NCI-H345 treated with DMSO at 0.1 percent for 48 hours (cell line): ENCODE measurements around the gene CAD.

Source experiments
- DNase-seq: peaks from one replicate; lab custom pipeline; 2025; ENCODE audit not compliant: unreplicated experiment; lab: John Stamatoyannopoulos, UW

The CAD gene

DNA sequence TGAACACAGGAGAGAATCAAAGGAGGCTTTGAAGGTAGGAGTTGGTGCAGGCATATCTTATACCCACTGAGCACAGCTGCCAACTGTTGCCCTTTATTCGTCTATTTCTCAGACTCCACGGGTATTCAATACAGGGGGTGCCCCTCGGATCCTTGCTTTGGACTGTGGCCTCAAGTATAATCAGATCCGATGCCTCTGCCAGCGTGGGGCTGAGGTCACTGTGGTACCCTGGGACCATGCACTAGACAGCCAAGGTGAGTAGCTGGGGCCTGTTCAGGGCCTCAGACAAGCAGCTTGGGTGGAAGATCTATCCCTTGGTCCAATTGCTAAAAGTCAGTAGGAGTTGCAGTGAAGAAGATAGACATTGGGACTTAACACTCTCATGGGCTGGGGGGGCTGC, 5.2 kb downstream of the CAD start:
- DNase-seq = no peak

DNA sequence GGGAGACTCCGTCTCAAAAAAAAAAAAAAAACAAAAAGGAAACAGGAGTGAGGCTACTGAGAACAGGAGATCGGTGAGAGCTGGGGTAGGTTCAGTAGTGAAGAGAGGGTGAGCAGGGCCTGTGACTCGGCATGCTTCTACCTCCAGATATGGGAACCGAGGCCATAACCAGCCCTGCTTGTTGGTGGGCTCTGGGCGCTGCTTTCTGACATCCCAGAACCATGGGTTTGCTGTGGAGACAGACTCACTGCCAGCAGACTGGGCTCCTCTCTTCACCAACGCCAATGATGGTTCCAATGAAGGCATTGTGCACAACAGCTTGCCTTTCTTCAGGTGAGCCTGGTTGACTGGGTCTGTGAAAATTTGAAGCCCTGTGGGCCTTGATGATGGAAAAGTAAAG, 6.2 kb downstream of the CAD start:
- DNase-seq = no peak

DNA sequence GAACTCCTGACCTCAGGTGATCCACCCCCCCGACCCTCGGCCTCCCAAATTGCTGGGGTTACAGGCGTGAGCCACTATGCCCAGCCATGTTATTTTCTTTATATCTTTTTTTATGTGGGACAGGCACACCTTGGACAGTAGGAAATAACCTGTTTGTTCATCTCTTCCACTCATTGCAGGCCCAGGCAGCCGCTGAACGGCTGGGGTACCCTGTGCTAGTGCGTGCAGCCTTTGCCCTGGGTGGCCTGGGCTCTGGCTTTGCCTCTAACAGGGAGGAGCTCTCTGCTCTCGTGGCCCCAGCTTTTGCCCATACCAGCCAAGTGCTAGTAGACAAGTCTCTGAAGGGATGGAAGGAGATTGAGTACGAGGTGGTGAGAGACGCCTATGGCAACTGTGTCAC, 8.4 kb downstream of the CAD start:
- DNase-seq = no peak

DNA sequence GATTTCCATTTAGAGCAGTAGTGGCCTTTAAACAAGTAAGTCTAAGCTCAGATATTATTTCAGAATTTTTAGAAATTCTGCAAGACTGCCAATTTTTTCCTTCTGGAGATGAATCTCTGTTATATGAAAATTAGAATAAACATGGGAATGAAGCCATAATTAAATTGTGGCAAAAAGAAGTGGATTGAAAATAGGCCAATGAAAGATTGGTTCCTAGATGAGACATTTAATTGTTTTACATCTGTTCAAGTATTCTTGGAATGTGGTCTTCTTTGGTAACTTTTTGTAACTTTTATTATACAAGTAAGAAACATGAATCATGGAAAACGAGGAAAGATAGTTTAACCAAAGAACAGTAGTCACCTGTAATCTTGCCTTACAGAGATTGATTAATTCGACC, 10.3 kb downstream of the CAD start:
- DNase-seq = no peak

DNA sequence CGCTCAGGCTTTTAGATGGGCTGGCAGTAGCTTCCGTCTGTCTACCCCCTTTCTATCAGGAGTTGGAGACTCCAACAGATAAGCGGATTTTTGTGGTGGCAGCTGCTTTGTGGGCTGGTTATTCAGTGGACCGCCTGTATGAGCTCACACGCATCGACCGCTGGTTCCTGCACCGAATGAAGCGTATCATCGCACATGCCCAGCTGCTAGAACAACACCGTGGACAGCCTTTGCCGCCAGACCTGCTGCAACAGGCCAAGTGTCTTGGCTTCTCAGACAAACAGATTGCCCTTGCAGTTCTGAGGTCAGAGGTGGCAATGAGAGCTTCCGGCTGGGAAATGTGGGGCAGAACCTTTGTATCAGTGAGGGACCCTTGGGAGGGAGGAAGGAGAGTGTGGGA, 14.8 kb downstream of the CAD start:
- DNase-seq = no peak

DNA sequence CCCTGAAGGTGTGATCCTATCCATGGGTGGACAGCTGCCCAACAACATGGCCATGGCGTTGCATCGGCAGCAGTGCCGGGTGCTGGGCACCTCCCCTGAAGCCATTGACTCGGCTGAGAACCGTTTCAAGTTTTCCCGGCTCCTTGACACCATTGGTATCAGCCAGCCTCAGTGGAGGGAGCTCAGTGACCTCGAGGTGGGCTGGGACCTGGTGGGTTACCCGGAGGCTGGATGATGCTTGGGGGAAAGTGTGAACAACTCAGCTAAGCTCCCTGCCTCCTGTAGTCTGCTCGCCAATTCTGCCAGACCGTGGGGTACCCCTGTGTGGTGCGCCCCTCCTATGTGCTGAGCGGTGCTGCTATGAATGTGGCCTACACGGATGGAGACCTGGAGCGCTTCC, 16.2 kb downstream of the CAD start:
- no peak for DNase-seq

DNA sequence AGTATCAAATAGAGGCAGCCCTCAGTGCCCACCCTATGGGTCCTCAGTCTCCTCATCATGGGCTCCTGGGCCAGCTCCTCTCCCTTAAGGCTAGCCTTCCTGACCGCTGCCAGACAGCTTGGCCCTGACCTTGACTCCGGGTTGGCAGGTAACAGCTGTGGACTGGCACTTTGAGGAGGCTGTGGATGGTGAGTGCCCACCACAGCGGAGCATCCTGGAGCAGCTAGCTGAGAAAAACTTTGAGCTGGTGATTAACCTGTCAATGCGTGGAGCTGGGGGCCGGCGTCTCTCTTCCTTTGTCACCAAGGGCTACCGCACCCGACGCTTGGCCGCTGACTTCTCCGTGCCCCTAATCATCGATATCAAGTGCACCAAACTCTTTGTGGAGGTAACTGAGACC, 19.0 kb downstream of the CAD start:
- no peak for DNase-seq

DNA sequence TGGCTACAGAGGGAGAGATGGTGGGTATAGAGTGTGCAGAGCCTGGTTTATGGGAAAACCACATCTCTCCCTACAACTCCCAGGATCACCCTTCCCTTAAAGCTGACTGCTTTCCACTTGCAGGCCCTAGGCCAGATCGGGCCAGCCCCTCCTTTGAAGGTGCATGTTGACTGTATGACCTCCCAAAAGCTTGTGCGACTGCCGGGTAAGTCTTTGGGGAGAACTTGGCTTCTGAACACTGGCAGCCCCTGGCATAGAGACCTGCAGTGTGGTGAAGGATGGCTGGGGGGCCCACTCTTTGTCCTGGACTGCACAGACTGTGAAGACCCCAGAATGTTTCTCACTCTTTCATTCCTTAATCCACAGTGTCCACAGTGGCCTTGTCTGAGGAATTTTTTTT, 19.5 kb downstream of the CAD start:
- no peak for DNase-seq

DNA sequence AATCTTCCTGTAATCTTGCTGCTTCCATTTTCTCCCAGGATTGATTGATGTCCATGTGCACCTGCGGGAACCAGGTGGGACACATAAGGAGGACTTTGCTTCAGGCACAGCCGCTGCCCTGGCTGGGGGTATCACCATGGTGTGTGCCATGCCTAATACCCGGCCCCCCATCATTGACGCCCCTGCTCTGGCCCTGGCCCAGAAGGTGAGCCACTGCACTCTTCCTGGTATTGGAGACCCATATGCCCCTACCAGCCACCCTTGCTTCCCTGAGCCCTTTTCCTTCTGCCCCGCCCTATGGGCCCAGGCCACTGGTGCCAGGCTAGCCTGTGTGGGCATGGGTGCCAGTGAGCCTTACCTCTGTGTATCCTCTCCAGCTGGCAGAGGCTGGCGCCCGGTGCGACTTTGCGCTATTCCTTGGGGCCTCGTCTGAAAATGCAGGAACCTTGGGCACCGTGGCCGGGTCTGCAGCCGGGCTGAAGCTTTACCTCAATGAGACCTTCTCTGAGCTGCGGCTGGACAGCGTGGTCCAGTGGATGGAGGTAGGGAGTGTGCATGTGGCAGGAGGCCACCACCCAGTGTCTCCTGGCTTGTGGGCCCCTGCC, 20.3 kb downstream of the CAD start:
- DNase-seq = no peak

DNA sequence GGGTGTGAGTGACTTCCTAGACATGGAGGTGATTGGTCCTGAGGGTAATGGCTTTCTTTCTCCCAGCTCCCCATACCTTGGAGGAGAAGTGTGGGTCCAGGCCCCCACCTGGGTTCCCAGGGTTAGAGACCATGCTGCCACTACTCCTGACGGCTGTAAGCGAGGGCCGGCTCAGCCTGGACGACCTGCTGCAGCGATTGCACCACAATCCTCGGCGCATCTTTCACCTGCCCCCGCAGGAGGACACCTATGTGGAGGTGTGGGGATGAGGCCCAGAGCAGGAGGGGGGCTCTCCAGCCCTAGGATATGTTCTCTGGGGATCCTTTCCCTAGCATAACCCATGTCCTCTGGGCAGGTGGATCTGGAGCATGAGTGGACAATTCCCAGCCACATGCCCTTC, 21.8 kb downstream of the CAD start:
- no peak for DNase-seq

DNA sequence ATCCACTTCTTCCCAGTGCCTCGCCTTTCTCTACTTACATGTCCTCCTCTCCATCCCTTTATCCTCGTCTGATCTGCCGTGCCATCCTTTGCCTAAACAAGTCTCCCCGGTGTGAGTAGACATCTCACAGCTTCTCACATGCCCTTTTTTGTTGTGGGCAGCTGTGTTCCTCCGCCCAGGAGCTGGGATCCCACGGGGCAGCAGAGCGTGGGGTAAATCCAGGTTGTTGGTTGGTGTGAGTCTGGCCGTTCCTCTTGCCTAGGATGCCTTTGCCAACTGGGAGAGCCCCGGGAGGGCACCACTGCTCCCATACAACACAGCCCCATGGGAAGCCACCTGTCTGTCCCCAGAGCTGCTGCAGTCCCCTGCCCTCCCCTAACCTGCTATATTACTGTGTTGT, 23.2 kb downstream of the CAD start:
- no peak for DNase-seq

DNA sequence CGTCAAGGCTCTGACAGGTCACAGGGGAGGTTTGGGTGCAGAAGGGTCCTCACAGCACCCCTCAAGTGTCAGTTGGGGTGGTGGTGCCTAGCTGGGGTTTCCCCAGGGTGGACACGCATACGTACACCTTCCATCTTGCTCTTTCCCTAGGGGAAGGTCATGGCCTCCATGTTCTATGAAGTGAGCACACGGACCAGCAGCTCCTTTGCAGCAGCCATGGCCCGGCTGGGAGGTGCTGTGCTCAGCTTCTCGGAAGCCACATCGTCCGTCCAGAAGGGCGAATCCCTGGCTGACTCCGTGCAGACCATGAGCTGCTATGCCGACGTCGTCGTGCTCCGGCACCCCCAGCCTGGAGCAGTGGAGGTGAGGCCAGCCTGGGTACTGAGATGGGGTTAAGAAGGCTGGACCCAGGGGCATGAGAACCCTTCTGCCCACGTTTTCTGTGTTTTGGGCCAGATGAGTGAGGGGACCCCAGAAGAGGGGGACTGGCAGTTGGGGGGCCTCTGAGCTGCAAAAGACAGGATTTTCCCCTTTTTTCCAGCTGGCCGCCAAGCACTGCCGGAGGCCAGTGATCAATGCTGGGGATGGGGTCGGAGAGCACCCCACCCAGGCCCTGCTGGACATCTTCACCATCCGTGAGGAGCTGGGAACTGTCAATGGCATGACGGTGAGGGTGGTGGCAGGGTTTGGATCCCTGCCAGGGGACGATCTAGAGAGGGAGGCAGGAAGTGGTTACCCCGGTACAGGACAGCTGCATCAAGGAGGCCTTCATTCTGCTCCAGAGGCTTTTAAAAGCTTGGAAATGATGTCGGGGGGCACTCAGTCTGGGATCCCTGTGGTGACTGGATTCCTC, 24.8 kb downstream of the CAD start:
- DNase-seq = no peak

DNA sequence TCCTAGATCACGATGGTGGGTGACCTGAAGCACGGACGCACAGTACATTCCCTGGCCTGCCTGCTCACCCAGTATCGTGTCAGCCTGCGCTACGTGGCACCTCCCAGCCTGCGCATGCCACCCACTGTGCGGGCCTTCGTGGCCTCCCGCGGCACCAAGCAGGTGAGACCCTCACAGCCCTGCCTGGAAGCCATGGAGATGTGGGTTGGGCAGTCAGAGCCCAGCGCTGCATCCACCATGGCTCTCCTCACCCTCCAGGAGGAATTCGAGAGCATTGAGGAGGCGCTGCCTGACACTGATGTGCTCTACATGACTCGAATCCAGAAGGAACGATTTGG, 25.4 kb downstream of the CAD start:
- no peak for DNase-seq

DNA sequence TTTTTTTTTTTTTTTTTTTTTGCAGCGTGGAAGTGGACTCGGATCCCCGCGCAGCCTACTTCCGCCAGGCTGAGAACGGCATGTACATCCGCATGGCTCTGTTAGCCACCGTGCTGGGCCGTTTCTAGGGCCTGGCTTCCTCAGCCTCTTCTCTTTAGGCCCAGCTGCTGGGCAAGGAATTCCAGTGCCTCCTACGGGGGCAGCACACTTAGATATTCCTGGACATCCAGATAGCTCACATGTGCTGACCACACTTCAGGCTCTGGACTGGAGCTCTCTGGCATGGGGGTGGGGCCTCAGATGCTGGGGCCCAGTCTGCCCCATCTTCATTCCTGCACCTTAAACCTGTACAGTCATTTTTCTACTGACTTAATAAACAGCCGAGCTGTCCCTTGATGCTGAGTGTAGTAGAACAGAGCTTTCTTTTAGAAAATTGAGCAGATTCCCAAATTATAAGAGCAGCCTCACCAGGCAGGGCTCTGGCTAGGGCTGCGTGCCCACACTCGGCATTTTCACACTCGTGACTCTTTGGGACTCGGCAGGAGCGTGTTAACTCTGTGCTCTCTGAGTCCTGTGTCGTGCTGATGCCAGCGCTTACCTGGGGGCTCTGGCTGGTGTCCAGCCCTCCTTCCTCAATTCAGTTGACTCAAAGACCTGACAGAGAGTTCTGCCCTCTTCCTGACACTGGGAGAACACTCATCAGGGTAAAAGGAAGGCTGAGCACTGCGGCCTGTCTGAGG, 26.4 kb downstream of the CAD start:
- DNase-seq = no peak

DNA sequence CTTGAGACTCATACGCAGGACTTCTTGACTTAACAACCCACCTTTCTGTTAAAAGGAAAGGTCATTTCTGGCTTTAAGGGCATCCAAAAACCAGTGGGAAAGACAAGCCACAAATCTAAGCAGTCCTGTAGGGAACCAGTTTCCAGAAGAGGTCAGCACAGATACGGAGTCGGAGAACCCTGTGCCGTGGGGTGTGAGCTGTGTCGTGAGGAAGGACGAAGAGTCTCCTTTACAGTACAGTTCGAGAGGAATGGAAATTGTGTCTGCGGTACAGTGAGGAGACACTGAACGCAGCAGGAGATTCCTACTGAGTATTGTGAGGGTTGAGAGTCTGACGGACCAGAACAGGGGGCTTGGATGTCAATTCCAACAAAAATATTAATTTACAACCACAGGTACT, 27.9 kb downstream of the CAD start:
- no peak for DNase-seq

DNA sequence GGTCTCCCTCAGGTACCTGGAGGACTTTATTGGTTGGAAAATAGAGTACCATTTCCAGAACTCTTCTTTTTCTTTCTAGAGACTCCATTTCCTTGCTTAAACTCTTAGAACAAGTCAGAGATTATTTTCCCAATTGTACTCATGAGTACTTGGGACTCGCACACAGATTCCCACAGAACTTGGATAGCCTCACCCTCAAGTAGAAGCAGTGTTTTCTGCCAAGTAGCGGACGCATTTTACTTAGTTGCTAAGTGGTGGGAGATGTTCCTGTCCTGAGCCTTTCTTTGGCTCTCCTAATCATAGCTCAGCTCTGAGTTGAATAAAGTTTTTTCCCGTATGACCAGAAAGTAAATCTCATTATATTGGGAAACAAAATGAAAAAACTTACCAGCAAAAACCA, 28.5 kb downstream of the CAD start:
- DNase-seq = no peak

DNA sequence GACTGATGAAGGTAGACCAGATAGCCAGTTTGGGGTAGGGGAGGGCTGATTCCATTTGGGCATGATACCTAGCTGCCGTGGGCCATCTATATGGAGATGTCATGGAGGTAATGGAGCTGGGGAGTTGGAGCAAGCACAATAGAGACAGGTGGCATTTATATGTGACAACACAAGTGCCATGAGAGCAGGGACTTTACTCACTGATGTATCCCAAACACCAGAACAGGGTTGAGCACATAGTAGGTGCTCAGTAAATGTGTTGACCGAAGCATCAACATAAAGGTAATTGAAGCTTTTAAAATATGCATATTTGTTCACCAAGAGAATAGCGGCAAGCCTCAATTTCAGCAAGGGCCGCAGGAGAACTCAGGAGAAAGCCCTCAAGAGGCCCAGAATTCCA, 30.7 kb downstream of the CAD start:
- no peak for DNase-seq

DNA sequence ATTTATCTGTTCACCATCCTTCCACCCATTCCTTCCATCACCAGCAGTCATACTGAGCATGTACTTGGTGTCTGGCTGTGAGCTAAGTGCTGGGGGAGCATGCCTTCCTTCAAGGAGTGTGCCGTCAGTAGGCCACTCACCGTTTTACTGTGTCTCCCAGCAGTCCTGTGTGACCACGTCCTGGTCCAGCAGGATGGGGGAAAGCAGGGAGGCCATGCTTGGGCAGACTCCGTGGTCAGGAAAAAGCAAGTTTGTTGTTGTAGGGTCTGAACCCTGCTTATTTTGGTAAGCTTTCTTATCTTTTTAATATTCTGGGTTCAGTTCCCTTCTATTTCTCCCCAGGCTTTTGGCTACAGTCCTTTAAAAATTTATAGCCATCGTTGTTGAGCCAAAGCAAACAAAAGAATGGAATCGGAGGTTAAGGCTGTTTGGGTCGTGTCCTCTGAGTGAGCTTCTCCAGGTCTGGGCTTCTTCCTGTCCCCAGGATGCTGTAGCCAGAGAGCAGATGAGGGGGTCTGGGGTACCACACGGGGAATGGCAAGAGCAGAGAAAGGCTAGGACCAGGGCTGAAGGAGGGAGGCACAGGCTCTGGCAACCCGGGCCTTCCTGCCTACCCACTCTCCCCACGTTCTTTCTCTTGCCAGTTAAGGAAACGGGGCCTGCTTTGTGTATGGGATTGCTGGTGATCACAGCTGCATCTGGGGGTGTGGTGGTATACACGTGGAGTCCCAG, 32.2 kb downstream of the CAD start:
- no peak for DNase-seq

DNA sequence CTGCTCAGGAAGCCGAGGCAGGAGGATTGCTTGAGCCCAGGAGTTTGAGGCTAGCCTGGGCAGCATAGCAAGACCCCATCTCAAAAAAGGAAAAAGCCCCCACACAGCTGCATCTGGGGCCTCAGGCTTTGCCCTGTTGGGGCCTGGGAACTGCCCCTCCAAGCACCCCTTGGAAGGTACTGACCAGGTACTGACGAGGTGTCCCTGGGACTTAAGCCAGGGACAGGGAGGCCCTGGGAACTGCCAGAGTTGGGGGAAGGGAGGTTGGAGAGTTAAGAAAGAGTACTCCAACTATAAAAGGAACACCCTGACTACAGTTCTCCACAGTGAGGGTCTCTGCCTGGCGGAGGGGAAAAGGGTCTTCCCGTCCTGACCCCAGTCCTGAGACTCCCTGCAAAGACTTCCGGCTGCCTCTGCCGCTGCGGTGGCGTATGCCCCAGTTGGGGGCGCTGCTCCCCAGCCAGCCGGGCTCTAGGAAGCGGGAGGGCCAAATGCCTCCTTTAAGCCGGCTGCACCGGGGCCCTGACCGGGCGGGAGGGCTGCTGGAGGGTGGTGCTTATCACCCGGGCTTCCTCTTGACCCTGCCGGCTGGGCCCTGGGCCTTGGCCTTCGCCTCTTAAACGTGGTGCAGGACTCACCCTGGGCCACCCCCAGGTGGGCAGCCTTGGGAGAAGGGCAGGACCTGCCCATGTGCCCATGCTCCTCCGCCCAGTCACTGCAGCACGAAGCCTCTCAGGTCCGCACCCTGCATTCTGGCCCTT, 32.9 kb downstream of the CAD start:
- no peak for DNase-seq

DNA sequence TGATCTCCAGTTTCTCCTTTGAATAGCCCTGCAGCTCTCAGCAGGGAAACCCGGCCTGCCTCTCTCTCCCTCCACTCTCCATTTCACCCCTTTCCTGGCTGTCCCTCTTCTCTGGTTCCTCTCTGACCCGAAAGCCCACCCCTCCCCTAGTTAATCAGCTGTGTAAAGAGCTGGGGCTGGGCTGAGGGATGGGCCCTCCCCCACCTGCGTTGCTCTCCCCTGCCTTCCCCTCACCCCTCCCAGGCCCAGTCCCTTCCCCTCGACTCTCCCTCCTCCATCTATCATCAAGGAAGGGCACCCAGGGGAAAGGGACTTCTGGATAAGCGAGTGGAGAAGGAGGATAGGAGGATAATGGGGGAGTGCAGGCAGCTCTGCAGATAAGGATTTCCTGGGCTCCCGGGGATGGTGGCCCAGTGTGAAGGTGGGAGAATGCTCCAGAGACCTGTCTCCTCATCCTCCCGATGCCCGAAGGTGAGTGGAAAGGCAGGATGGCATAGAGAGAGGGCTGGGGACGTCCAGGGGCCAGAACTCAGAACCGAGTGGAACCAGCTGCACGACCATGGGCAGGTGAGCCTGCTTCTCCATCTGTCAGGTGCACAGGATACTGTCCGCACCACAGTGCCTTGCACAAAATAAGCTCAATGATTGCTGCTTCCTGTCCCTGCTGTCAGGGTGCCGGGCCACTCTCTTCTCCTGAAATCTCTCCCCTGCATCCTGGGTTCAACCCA, 33.6 kb downstream of the CAD start:
- DNase-seq = no peak
